Breast epithelium (tissue), 4 donors: ENCODE results near the gene MYO5B. TPM values are rescaled to one million over a fixed set of nuclear protein-coding genes. Genes with fewer than 3 reads are reported as not detected.
"Not testable (repeated sequence)": the region's sequence is repeated elsewhere in the genome, so short reads cannot be mapped to it uniquely, and the experiment has no call there.

Experiments used
- DNase-seq, 2 donors: peaks; one replicate each; pipeline ENCODE4 v3.0.0-alpha.2; 2019; ENCODE audit warnings: low spot score in 2 of 2
- H3K27ac ChIP-seq, 2 donors: fragments of 200-600 bp; sonication (generic) in 1 of 2; one replicate each; pipeline ENCODE4 v1.5.1; 2016 to 2019; ENCODE audit warnings: mild to moderate bottlenecking in 1 of 2
- H3K27me3 ChIP-seq, 2 donors: fragments of 200-600 bp; sonication (generic) in 1 of 2; one replicate each; pipeline versions ENCODE4 v1.5.1 to v1.6.0; 2017 to 2019; ENCODE audit warnings: control low read depth in 1 of 2, mild to moderate bottlenecking in 1 of 2
- H3K36me3 ChIP-seq: fragments of 200-600 bp; one replicate; pipeline ENCODE4 v1.5.1; 2019
- H3K4me1 ChIP-seq, 2 donors: fragments of 200-600 bp; sonication (generic); one replicate each; pipeline ENCODE4 v1.5.1; 2016 to 2019; ENCODE audit warnings: control low read depth in 1 of 2
- H3K4me3 ChIP-seq, 3 donors: fragments of 200-600 bp; sonication (generic); 1 replicate in 2 of 3; 2 replicates in 1 of 3; pipeline ENCODE4 v1.5.1; 2016 to 2019; ENCODE audit warnings: mild to moderate bottlenecking in 3 of 3, moderate library complexity in 2 of 3
- H3K9me3 ChIP-seq, 2 donors: fragments of 200-600 bp; sonication (generic) in 1 of 2; one replicate each; pipeline ENCODE4 v1.5.1; 2016 to 2019; ENCODE audit warnings: control low read depth in 1 of 2
- POLR2A ChIP-seq: fragments of 450-650 bp; IDR thresholded peaks from one replicate; pipeline ENCODE4 v1.6.1; 2016; ENCODE audit warnings: antibody characterized with exemption, mild to moderate bottlenecking, moderate library complexity
- POLR2AphosphoS5 ChIP-seq, 3 donors: sonication (generic); formaldehyde crosslinking; IDR thresholded peaks; one replicate each; pipeline ENCODE4 v1.6.1; 2017; ENCODE audit warnings: antibody characterized with exemption in 3 of 3
- intact Hi-C: fragments of 100-400 bp; cut with DNase I; formaldehyde crosslinking; loops from one replicate; pipeline ENCODE4 v1.15.1; 2023; ENCODE audit warnings: low total_unique reads
- total RNA-seq, 3 donors: library from RNA; depleted of rRNA; stranded (reverse); fragments of >200 nt; gene quantifications; one replicate each; pipeline ENCODE4 v1.1.0, GENCODE V29; 2016
- TF ChIP-seq, protein P1 (sequence below), 3 donors: fragments of 450-650 bp; IDR thresholded peaks; one replicate each; pipeline ENCODE4 v1.5.1; 2016 to 2017; ENCODE audit warnings: antibody characterized with exemption in 3 of 3, mild to moderate bottlenecking in 3 of 3, moderate library complexity in 3 of 3

Gene MYO5B
- total RNA-seq, 3 donors from 2014 or later: 2.4 to 53.1 (median 22.0) TPM

DNA sequence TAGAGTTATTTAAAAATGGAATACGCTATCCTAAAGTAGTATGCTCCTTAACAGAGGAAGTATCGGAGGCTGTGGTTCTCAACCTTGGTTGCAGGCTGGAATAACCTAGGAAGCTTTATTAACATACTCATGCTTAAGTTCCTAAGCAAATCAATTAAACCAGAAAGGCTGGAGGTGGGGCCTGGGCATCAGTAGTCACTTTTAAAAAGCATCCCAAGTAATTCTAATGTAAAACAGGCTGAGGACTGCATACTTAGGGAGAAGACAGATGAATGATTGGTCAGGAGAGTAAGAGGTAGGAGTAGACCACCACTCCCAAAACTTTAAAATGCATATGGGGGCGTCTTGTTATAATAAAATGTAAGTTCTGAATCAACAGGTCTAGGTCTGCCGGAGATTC, 396.9 kb downstream of the MYO5B start:
- Histone ChIP-seq H3K4me1 (no peaks in the 10 kb centered on the region), H3K4me3 (no peak overlapping the region), H3K27ac (no peak overlapping the region), H3K27me3 (no peaks in the 10 kb centered on the region), H3K36me3 (no peaks in the 10 kb centered on the region), H3K9me3 (no peaks in the 10 kb centered on the region)
- no peak for DNase-seq
- intact Hi-C loops: no loop called here
- no peak for TF ChIP-seq POLR2AphosphoS5 (IDR thresholded peaks at IDR 0.05)

DNA sequence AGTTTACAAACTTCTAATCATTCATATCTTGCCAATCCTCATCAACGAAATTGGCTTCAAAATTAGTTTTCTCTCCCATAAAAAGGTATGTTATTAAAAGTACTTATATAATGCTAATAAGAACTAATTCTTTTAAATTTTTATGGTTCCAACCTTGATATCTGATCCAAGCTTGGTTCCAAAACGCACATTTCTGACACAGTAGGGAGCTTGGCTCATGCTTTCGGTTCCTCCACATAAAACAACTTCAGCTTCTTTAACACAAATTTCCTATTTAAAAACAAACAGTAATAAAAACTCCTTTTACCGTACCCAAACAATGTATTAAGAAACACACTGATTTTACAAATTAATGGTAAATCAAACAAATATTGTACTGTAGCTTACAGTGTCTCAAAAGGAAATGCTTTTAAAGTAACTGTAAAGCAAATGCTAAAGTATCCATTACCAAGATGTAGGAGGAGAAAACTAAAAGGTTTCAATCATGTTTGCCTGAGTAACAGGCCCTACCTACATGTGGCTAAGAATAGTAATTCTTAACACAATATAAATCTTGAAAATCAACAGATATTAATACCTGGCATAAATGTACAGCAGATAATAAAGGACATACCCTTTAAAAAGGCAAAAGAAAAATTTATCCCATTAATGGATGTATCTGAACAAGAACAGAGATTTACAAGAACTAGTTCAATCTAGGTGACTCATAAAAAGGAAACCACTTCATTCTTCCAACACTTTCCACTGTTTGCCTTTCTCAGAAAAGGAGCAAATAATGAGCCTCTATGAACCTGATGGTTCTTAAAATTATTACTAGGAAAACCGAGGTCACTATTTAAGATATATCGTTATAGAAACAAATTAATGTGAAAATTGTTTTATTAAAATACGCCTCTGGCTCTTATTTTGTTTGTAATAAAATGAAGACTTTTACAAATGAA, 399.1 kb downstream of the MYO5B start:
- TF ChIP-seq POLR2A (no peak), POLR2AphosphoS5 (IDR thresholded peaks at IDR 0.05) (no peak)
- TF ChIP-seq, protein P1, sequence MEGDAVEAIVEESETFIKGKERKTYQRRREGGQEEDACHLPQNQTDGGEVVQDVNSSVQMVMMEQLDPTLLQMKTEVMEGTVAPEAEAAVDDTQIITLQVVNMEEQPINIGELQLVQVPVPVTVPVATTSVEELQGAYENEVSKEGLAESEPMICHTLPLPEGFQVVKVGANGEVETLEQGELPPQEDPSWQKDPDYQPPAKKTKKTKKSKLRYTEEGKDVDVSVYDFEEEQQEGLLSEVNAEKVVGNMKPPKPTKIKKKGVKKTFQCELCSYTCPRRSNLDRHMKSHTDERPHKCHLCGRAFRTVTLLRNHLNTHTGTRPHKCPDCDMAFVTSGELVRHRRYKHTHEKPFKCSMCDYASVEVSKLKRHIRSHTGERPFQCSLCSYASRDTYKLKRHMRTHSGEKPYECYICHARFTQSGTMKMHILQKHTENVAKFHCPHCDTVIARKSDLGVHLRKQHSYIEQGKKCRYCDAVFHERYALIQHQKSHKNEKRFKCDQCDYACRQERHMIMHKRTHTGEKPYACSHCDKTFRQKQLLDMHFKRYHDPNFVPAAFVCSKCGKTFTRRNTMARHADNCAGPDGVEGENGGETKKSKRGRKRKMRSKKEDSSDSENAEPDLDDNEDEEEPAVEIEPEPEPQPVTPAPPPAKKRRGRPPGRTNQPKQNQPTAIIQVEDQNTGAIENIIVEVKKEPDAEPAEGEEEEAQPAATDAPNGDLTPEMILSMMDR (IDR thresholded peaks at IDR 0.05): no peak
- intact Hi-C loops: no loop called here
- Histone ChIP-seq H3K4me1 (no peaks in the 10 kb centered on the region), H3K27ac (no peak overlapping the region), H3K36me3 (no peaks in the 10 kb centered on the region), H3K27me3 (no peaks in the 10 kb centered on the region), H3K4me3 (no peak overlapping the region), H3K9me3 (no peaks in the 10 kb centered on the region)
- no peak for DNase-seq

DNA sequence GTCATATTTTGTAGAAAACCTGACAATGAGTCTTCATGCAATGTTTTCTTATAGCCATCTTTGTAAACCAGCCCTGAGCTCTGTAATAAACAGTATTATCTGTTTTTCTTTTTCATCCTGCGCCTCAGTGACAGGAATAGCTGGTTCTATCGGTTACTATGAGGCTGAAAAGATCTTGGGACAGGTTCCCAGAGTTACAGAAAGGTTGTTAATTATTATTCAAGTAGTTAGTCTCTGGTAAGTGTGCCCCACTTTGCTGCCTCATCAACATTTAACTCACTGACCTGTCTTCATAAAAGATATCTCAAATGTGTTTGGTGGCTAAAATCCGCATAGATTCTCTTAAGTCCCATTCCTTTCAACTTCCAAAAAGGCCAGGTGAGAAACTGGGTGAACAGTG, 400.2 kb downstream of the MYO5B start:
- Histone ChIP-seq H3K4me3 (no peak overlapping the region), H3K9me3 (no peaks in the 10 kb centered on the region), H3K27ac (no peak overlapping the region), H3K36me3 (no peaks in the 10 kb centered on the region), H3K4me1 (no peaks in the 10 kb centered on the region), H3K27me3 (no peaks in the 10 kb centered on the region)
- DNase-seq: no peak
- intact Hi-C loops: no loop called here
- TF ChIP-seq POLR2AphosphoS5 (IDR thresholded peaks at IDR 0.05) (no peak), POLR2A (no peak)
- TF ChIP-seq, protein P1 (IDR thresholded peaks at IDR 0.05): no peak

DNA sequence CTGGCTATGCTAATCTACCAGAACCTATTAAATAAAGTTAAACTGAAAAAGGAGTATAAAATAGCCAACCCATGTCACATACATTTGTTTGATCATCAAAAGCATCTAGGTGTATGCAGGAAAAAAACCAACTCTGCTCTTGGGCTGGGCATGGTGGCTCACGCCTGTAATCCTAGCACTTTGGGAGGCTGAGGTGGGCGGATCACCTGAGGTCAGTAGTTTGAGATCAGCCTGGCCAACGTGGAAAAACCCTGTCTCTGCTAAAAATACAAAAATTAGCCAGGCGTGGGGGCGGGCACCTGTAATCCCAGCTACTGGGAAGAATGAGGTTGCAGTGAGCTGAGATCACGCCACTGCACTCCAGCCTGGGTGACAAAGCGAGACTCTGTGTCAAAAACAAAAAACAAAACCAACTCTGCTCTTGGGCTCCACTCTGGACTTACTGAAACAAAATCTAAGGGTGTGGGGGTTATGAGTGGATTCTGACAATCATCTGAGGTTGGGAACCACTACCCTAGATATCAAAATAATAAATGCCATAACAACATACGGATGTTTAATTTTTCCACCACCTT, 405.3 kb downstream of the MYO5B start:
- H3K36me3 ChIP-seq, intact Hi-C loops: not testable (repeated sequence)

DNA sequence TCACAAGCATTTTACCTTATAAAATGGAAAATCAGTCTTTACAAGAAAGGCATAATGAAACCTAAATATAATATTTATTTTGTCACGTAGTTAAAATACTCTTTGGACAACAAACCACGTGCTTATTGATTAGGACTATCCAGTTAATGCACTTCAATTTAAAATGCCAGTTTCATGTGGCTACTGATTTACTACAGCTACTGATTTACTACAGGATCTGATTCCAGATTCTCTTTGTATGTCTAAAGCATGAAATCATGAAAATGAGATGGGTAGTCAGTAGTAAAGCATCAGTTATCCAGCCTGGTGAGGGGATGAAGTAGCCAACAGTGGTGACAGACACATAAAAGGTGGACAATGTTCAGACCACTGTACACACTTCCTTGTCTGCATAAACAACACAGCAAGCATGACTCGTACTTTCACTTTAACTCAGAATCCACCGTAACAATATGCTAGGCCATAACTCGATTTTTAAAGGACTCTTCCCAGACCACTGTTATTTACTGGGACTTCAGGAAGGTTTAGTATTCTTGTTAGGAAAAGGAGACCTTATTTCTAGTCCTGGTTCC, 406.5 kb downstream of the MYO5B start:
- TF ChIP-seq POLR2AphosphoS5 (IDR thresholded peaks at IDR 0.05) (no peak), POLR2A (no peak)
- TF ChIP-seq, protein P1 (IDR thresholded peaks at IDR 0.05): no peak
- Histone ChIP-seq H3K4me3 (no peak overlapping the region), H3K27ac (no peak overlapping the region), H3K36me3 (peaks cover 3% of the 10 kb centered on the region), H3K27me3 (no peaks in the 10 kb centered on the region), H3K9me3 (no peaks in the 10 kb centered on the region), H3K4me1 (no peaks in the 10 kb centered on the region)
- no peak for DNase-seq
- intact Hi-C loops: no loop called here

More for the DNA sequence above, 405.3 kb downstream of the MYO5B start:
- not testable (repeated sequence) for H3K27me3 ChIP-seq, H3K4me1 ChIP-seq, H3K4me3 ChIP-seq, H3K9me3 ChIP-seq, H3K27ac ChIP-seq, DNase-seq
